Thoracic aorta (tissue), 2 donors: ENCODE measurements around the gene AKT2. TPM values are rescaled to one million over a fixed set of nuclear protein-coding genes. Genes with fewer than 3 reads are reported as not detected.

Source experiments
- ATAC-seq: fragments of 150-250 bp; one replicate; pipeline ENCODE4 v1.8.0; 2017; ENCODE audit warnings: low read depth; ENCODE audit not compliant: insufficient number of reproducible peaks, low FRiP score
- DNase-seq: peaks from one replicate; pipeline ENCODE4 v3.0.0-alpha.2; 2020; ENCODE audit warnings: low spot score
- H3K27ac ChIP-seq, 2 donors: fragments of 200-600 bp; sonication (generic); 1 replicate in 1 of 2; 2 replicates in 1 of 2; pipeline ENCODE4 v1.5.1; 2016; ENCODE audit warnings: mild to moderate bottlenecking in 2 of 2, moderate library complexity in 2 of 2
- H3K27me3 ChIP-seq: fragments of 200-600 bp; sonication (generic); replicated peaks from 2 replicates; pipeline ENCODE4 v1.6.0; 2016; ENCODE audit warnings: mild to moderate bottlenecking; ENCODE audit not compliant: insufficient read depth
- H3K36me3 ChIP-seq: fragments of 200-600 bp; sonication (generic); one replicate; pipeline ENCODE4 v1.5.1; 2016
- H3K4me1 ChIP-seq, 2 donors: fragments of 200-600 bp; sonication (generic); 1 replicate in 1 of 2; 2 replicates in 1 of 2; pipeline versions ENCODE4 v1.5.1 to v1.6.0; 2016; ENCODE audit warnings: low read depth in 2 of 2, mild to moderate bottlenecking in 1 of 2; ENCODE audit not compliant: control insufficient read depth in 1 of 2
- H3K4me3 ChIP-seq: fragments of 200-600 bp; sonication (generic); 2 replicates; pipeline ENCODE4 v1.5.1; 2016; ENCODE audit warnings: mild to moderate bottlenecking
- H3K9me3 ChIP-seq: fragments of 200-600 bp; sonication (generic); 2 replicates; pipeline ENCODE4 v1.5.1; 2016
- total RNA-seq, 2 donors: library from RNA; depleted of rRNA; stranded (reverse); fragments of >200 nt; gene quantifications; one replicate each; pipeline versions ENCODE4 v1.1.0 to v1.2.3, GENCODE V29; 2016
- TF ChIP-seq, protein P1 (sequence below): fragments of 200-600 bp; sonication (generic); IDR thresholded peaks from one replicate; pipeline ENCODE4 v1.5.1; 2019; ENCODE audit warnings: antibody characterized with exemption

AKT2 gene
- total RNA-seq, 2 donors from 2014 or later: 94.5 to 138 TPM

DNA sequence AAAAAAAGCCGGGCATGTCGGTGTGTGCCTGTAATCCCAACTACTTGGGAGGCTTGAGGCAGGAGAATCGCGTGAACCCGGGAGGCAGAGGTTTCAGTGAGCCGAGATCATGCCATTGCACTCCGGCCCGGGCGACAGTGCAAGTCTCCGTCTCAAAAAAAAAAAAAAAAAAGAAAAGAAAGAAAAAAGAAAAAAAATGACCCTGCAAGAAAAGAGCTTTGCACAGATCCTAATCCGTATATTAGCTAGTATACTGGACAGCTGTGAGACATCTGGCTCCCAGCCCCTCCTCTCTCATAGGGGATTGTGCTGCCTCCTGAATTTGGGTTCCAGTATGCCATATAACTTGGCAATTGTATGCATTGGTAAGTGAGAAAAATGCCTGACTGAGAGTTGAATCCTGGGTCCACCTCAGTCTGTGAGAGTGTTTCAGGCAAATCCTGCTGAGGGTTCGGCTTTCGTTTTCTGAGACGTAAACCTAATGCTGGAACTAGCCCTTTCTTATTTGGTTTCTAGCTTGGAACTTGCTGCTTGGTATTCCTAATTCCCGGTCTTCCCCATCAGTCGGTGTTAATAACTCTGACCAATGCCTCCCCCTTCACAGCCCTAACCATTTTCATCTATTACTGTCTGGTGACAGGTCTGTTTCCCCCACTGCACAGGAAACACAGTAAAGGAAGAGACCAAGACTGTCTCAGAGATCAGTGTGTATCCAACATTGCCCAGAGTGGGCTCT is 1.3 kb upstream of the AKT2 start:
- Histone ChIP-seq H3K4me3 (peak overlapping the region; percentile 96), H3K9me3 (no peaks in the 10 kb centered on the region), H3K4me1 (peaks cover 11 to 34% of the 10 kb centered on the region in 2 donors), H3K36me3 (no peaks in the 10 kb centered on the region), H3K27me3 (no peaks in the 10 kb centered on the region), H3K27ac (peak overlapping the region; percentile 92 to 97)
- TF ChIP-seq, protein P1, sequence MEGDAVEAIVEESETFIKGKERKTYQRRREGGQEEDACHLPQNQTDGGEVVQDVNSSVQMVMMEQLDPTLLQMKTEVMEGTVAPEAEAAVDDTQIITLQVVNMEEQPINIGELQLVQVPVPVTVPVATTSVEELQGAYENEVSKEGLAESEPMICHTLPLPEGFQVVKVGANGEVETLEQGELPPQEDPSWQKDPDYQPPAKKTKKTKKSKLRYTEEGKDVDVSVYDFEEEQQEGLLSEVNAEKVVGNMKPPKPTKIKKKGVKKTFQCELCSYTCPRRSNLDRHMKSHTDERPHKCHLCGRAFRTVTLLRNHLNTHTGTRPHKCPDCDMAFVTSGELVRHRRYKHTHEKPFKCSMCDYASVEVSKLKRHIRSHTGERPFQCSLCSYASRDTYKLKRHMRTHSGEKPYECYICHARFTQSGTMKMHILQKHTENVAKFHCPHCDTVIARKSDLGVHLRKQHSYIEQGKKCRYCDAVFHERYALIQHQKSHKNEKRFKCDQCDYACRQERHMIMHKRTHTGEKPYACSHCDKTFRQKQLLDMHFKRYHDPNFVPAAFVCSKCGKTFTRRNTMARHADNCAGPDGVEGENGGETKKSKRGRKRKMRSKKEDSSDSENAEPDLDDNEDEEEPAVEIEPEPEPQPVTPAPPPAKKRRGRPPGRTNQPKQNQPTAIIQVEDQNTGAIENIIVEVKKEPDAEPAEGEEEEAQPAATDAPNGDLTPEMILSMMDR: no peak
- DNase-seq (no peak), ATAC-seq (no peak)

DNA sequence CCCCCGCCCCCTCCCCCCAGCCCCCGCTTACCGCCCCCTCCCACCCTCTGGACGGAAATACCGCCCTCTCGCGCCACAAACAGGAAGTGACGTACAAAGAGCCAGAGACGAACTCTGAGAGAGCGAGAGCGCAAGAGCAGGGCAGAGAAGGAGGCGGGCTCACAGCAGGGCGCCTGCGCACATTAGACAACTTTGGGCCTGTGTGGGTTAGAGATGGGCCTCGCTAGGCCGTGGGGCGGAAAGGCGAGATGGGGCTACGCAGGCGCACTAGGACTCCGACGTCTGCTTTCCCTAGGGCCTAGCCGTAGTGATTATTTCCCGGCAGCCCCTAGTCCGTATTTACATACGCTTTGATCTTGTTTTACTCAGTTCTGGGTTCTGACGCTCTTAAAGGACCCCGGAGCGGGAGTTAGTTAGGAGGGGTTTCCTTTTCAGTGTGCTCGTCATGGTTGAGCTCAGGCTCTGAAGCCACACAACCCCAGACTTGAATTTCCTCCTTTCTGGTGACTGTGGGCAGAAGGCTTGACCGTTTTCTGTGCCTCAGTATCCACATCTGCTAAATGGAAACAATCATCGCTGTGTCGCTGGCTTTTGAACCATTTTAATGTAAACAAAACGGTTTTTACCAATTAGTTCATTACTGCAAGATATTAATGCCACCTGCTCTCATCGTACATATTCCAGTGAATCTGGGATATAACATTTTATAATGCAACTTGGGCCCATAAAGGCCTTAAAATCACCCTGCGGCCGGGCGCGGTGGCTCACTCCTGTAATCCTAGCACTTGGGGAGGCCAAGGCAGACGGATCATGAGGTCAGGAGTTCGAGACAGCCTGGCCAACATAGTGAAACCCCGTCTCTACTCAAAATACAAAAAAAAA is 449 bp upstream of the AKT2 start:
- Histone ChIP-seq H3K4me1 (peaks cover 17 to 41% of the 10 kb centered on the region in 2 donors), H3K27ac (peak overlapping the region; percentile 92 to 97), H3K9me3 (no peaks in the 10 kb centered on the region), H3K27me3 (no peaks in the 10 kb centered on the region), H3K4me3 (peak overlapping the region; percentile 96), H3K36me3 (no peaks in the 10 kb centered on the region)
- TF ChIP-seq, protein P1: no peak
- DNase-seq (peak; percentile 94), ATAC-seq (peak; percentile 86)

DNA sequence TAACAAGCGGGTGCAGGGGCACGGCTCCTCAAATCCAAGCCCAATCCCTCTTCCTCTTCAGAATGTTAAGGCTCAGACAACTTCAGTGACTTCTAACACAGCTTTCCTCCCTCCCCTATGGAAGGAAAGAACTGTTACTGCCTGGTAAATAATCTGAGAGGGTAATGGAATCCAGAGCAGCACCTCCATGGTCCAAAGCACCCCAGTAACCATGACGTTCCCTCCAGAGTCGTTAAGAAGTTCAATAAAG is 969 bp downstream of the AKT2 start:
- ATAC-seq: no peak
- Histone ChIP-seq H3K27ac (peak overlapping the region; percentile 77 to 82), H3K4me3 (peak overlapping the region; percentile 96), H3K4me1 (peaks cover 28 to 55% of the 10 kb centered on the region in 2 donors), H3K36me3 (no peaks in the 10 kb centered on the region), H3K9me3 (no peaks in the 10 kb centered on the region), H3K27me3 (no peaks in the 10 kb centered on the region)
- no peak for DNase-seq
- TF ChIP-seq, protein P1: no peak

DNA sequence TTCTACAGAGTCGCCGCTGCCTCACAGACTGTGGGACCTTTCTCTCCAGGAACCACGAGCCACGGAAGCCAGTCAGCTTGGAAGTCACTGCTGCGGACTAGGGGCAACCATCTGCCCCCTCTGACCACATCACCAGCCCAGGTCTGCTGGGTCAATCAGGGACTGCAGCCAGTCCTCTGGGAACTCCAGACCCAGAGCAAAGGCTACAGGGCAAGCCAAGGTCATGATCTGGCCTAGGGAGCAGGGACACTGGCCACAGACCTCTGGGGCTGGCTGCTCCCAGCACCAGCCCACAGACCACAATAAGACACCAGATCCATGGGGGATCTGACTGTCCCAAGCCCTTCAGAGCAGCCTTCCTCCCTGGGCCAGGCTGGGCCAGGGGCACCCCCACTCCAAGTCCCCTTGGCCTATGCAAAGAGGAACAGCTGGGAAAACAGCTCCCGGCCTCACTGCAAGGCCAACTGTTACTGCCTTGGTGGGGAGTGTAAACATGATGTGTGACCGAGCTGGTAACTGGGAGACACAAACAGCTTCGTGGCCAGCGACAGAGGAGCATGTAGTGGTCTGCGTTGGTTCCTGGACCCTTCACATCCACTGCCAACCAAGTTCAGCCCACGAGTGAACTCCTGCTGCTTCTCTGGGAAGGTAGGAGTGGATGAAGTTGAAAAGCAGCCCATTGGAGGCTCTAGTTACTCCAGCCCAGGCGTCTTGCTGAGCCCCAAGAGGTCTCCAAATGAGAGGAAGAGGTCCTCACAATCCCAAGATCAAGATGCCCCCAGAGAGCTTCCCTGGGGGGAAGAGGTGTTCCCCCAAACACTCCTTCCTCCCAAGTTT is 1.5 kb downstream of the AKT2 start:
- no peaks in the 10 kb centered on the region for H3K27me3 ChIP-seq
- H3K4me3 ChIP-seq: peak overlapping the region; percentile 96
- peak overlapping the region; percentile 77 to 82 for H3K27ac ChIP-seq
- no peaks in the 10 kb centered on the region for H3K36me3 ChIP-seq
- TF ChIP-seq, protein P1: no peak
- H3K9me3 ChIP-seq: no peaks in the 10 kb centered on the region
- DNase-seq: no peak
- no peak for ATAC-seq
- H3K4me1 ChIP-seq: peaks cover 28 to 61% of the 10 kb centered on the region in 2 donors

DNA sequence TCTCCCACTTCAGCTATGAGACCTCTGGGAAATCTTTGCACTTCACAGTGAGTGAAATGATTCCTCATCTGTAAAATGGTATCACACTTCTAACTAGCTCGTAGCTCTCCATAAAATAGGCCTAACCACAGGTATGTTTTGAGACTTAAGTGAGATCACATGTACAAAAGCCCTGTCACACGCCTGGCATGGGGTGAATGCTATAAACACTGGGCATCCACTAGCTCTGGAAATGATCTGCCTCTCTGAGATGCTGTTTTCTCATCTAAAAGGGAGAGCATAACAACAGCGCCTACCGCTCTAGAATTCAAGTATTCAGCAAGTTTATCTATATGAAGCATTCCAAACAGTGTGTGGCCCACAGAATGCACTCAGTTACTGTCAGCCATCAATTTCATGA is 2.2 kb downstream of the AKT2 start:
- H3K27me3 ChIP-seq: no peaks in the 10 kb centered on the region
- H3K27ac ChIP-seq: no peak overlapping the region
- DNase-seq: no peak
- H3K4me1 ChIP-seq: peaks cover 28 to 68% of the 10 kb centered on the region in 2 donors
- no peak overlapping the region for H3K4me3 ChIP-seq
- no peaks in the 10 kb centered on the region for H3K36me3 ChIP-seq
- TF ChIP-seq, protein P1: no peak
- H3K9me3 ChIP-seq: no peaks in the 10 kb centered on the region
- ATAC-seq: no peak
